Measurements from ENCODE around the gene INHBC.

DNA sequence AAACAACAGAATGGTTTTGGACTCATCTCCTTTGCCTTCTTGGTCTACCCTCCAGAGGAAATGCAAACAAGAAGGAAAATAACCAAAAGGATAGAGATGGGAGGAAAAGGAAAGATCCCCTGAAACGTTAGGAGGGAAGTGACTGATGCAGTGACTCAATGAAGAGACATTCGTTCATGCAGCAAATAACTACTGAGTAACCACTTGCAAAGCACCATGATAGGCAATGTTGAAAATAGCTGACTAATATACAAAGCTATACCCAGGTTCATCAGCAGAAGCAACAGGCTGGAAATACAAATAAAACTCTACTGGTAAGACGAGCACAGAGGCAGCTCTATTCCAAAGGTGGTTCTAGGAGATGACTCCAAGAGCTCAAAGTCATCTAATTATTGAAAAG is 45.6 kb upstream of the INHBC start:
- TF ChIP-seq, protein P1, sequence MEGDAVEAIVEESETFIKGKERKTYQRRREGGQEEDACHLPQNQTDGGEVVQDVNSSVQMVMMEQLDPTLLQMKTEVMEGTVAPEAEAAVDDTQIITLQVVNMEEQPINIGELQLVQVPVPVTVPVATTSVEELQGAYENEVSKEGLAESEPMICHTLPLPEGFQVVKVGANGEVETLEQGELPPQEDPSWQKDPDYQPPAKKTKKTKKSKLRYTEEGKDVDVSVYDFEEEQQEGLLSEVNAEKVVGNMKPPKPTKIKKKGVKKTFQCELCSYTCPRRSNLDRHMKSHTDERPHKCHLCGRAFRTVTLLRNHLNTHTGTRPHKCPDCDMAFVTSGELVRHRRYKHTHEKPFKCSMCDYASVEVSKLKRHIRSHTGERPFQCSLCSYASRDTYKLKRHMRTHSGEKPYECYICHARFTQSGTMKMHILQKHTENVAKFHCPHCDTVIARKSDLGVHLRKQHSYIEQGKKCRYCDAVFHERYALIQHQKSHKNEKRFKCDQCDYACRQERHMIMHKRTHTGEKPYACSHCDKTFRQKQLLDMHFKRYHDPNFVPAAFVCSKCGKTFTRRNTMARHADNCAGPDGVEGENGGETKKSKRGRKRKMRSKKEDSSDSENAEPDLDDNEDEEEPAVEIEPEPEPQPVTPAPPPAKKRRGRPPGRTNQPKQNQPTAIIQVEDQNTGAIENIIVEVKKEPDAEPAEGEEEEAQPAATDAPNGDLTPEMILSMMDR (IDR thresholded peaks at IDR 0.05), result no peak
- TF ChIP-seq EP300 (IDR thresholded peaks at IDR 0.05) (no peak), POLR2A (IDR thresholded peaks at IDR 0.05) (no peak)

Data from stomach (tissue), 4 donors.